ENCODE data around the gene CALB2.

- TF ChIP-seq POLR2A (IDR thresholded peaks at IDR 0.05): no peak
- no peak for TF ChIP-seq POLR2AphosphoS5 (IDR thresholded peaks at IDR 0.05)
Measured at GRCh38 chr16:71350821-71351557, 7.5 kb upstream of the CALB2 start.
